GM19463 (cell line): Measurements from ENCODE around the gene C11orf21.
"Not testable (repeated sequence)": the region's sequence is repeated elsewhere in the genome, so short reads cannot be mapped to it uniquely, and the experiment has no call there.

Source experiments
- ATAC-seq: cut with Tn5 transposase; IDR thresholded peaks from one replicate; pipeline ENCODE4 v1.9.1; 2021; ENCODE audit warnings: mild to moderate bottlenecking, moderate library complexity; ENCODE audit not compliant: unreplicated experiment

Gene C11orf21

GRCh38 chr11:2297623-2298030 lies 4.1 kb downstream of the C11orf21 start:
- ATAC-seq, result no peak

GRCh38 chr11:2296913-2297622 lies 4.7 kb downstream of the C11orf21 start:
- ATAC-seq, result no peak

- no peak for ATAC-seq
Observed at GRCh38 chr11:2295971-2296912, 5.5 kb downstream of the C11orf21 start.

- ATAC-seq, result no peak
Observed at GRCh38 chr11:2294926-2295290, 6.8 kb downstream of the C11orf21 start.

- ATAC-seq, result no peak
Observed at GRCh38 chr11:2293984-2294925, 7.5 kb downstream of the C11orf21 start.

GRCh38 chr11:2293531-2293971 lies 8.2 kb downstream of the C11orf21 start:
- no peak for ATAC-seq

- ATAC-seq, result no peak
Observed at GRCh38 chr11:2290351-2290841, 11.3 kb downstream of the C11orf21 start.

GRCh38 chr11:2289859-2290258 lies 11.9 kb downstream of the C11orf21 start:
- ATAC-seq, result no peak

- no peak for ATAC-seq
Observed at GRCh38 chr11:2289350-2289749, 12.4 kb downstream of the C11orf21 start.

- no peak for ATAC-seq
Observed at GRCh38 chr11:2287091-2287490, 14.6 kb downstream of the C11orf21 start.

- not testable (repeated sequence) for ATAC-seq
Observed at GRCh38 chr11:2286350-2286749, 15.4 kb downstream of the C11orf21 start.

- ATAC-seq, result no peak
Observed at GRCh38 chr11:2280208-2280607, 21.5 kb downstream of the C11orf21 start.

- ATAC-seq, result no peak
Observed at GRCh38 chr11:2277933-2278523, 23.7 kb downstream of the C11orf21 start.

GRCh38 chr11:2277008-2277346 lies 24.7 kb downstream of the C11orf21 start:
- ATAC-seq, result no peak

- ATAC-seq, result no peak
Observed at GRCh38 chr11:2276280-2277007, 25.3 kb downstream of the C11orf21 start.

GRCh38 chr11:2275334-2276279 lies 26.1 kb downstream of the C11orf21 start:
- no peak for ATAC-seq

GRCh38 chr11:2273771-2274170 lies 27.9 kb downstream of the C11orf21 start:
- no peak for ATAC-seq

GRCh38 chr11:2273311-2273710 lies 28.4 kb downstream of the C11orf21 start:
- ATAC-seq, result no peak

- no peak for ATAC-seq
Observed at GRCh38 chr11:2272946-2273280, 28.8 kb downstream of the C11orf21 start.
